Large intestine (tissue), 12 donors: ENCODE results near the gene ZNF284. TPM values are rescaled to one million over a fixed set of nuclear protein-coding genes. Genes with fewer than 3 reads are reported as not detected.
A peak's percentile ranks its signal among the peaks of the same experiment; 100 is the strongest.

Experiments
- DNase-seq, 2 donors: peaks; one replicate each; pipeline versions ENCODE4 v3.0.0 to v3.0.0-alpha.2; 2013
- H3K27ac ChIP-seq: one replicate; pipeline ENCODE4 v1.5.1; 2013; ENCODE audit warnings: low read length
- H3K27me3 ChIP-seq: 2 replicates; pipeline ENCODE4 v1.6.1; 2013; ENCODE audit warnings: low read length; ENCODE audit not compliant: control insufficient read depth, insufficient read depth
- H3K36me3 ChIP-seq: 2 replicates; pipeline ENCODE4 v1.6.1; 2013; ENCODE audit warnings: low read length; ENCODE audit not compliant: control insufficient read depth, insufficient read depth
- H3K4me1 ChIP-seq: one replicate; pipeline ENCODE4 v1.6.1; 2013; ENCODE audit warnings: low read length; ENCODE audit not compliant: control insufficient read depth, insufficient read depth
- H3K4me3 ChIP-seq: one replicate; pipeline ENCODE4 v1.5.1; 2013; ENCODE audit warnings: low read length
- H3K9me3 ChIP-seq: one replicate; pipeline ENCODE4 v1.6.1; 2013; ENCODE audit warnings: mild to moderate bottlenecking, low read depth, low read length, moderate library complexity; ENCODE audit not compliant: control insufficient read depth
- WGBS: methylation state at CpG from one replicate; pipeline ENCODE4 v1.1.5; 2013; ENCODE audit warnings: low lambda C conversion rate; ENCODE audit not compliant: insufficient coverage; 5-methylcytosine and 5-hydroxymethylcytosine counted together
- long read RNA-seq, 11 donors: transcript quantifications; one replicate each; lab custom pipeline, GENCODE V29; 2026
- polyA plus RNA-seq: library from polyadenylated mRNA; unstranded; fragments of 120-200 nt; gene quantifications from one replicate; pipeline ENCODE4 v1.2.1, GENCODE V29; 2013

ZNF284 gene
- polyA plus RNA-seq, result 5.0 TPM
- long read RNA-seq, donor 1, result 0 reads
- long read RNA-seq, donor 2, partial matches to known transcripts, result 14 of 14 reads
- long read RNA-seq, donor 2, other reads (novel, unspliced or antisense), result 0 of 14 reads
- long read RNA-seq, donor 3, result 0 reads
- long read RNA-seq, donor 4, result 0 reads
- long read RNA-seq, donor 5, result 0 reads
- long read RNA-seq, donor 6, partial matches to known transcripts, result 6 of 6 reads
- long read RNA-seq, donor 6, other reads (novel, unspliced or antisense), result 0 of 6 reads
- long read RNA-seq, donor 7, result 0 reads
- long read RNA-seq, donor 8, full-length matches to known transcripts, result 3 of 3 reads
- long read RNA-seq, donor 8, partial matches to known transcripts, result 0 of 3 reads
- long read RNA-seq, donor 8, other reads (novel, unspliced or antisense), result 0 of 3 reads
- long read RNA-seq, donor 9, result 0 reads
- long read RNA-seq, donor 10, result 0 reads
- long read RNA-seq, donor 11, full-length matches to known transcripts, result 1 of 1 reads
- long read RNA-seq, donor 11, partial matches to known transcripts, result 0 of 1 reads
- long read RNA-seq, donor 11, other reads (novel, unspliced or antisense), result 0 of 1 reads

DNA sequence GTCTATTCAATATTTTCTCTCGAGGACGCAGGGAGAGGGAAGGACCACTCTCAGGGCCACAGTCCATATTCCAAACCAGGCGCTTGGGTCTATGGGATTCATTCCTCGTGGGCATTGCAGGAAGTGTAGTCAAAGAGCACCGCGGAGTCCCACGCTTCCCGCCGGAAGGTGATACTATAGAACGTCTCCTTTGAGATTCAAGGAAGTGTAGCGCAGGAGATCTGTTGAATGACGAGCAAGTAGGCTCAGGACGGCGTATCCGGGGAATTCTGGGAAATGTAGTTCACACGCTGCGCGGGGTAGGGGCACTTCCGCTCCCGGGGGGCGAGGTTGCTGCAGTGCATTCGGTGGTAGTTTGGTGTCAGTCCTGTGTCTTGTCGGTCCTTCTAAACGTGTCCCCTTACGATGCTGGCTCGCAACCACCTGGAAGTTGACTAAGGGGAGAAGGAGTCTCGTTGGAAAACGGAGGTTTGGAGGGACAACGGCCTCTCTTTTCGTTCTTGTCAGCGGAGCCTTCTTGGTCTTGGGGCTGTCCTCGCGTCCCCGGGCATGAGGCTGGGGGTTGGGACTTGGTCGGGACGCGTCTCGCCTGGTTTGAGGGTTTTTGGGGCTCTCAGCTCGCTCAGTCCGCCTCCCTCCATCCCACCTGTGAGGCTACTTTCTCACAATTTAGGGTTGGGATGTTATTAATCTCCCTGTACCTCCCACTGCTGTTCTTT is at the start of gene ZNF284:
TSS of gene ZNF284 (plus strand) at position 336 of the 719 bp plus-strand sequence. CDS start 4,231 bp downstream, outside the sequence.
- peak within 1 kb of the TSS; percentile 57 for H3K27ac ChIP-seq
- DNase-seq, result peak; percentile 92 to 96
- H3K27me3 ChIP-seq, result no peaks in the 10 kb centered on the region
- peaks cover 4% of the 10 kb centered on the region for H3K36me3 ChIP-seq
- H3K4me3 ChIP-seq, result peak within 1 kb of the TSS; percentile 54
- H3K4me1 ChIP-seq, result no peaks in the 10 kb centered on the region
- no CpG with 5 or more reads among the region's 40 CpGs for WGBS
- H3K9me3 ChIP-seq, result peaks cover 17% of the 10 kb centered on the region

DNA sequence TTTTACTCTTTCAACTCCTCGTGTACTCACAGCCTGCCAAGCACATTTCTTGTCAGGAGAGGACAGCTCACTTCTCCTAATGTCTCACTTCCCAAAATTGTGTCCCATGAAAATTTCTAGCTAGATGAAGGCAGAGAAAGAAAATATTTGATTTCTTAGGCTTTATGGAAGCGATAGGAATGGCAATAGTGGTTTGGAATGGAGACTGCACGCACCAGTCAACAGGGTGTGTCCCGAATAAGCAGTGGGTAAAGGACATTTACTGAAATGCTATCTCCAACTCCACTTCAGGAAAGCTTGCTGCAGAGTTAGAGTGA is 47.1 kb upstream of the ZNF284 start:
- H3K4me3 ChIP-seq, result peak overlapping the region; percentile 86
- no peaks in the 10 kb centered on the region for H3K4me1 ChIP-seq
- no peak for DNase-seq
- peaks cover 4% of the 10 kb centered on the region for H3K9me3 ChIP-seq
- WGBS, result 63% methylated on average over 1 of the region's 4 CpGs
- H3K27me3 ChIP-seq, result no peaks in the 10 kb centered on the region
- no peak overlapping the region for H3K27ac ChIP-seq
- peaks cover 26% of the 10 kb centered on the region for H3K36me3 ChIP-seq

DNA sequence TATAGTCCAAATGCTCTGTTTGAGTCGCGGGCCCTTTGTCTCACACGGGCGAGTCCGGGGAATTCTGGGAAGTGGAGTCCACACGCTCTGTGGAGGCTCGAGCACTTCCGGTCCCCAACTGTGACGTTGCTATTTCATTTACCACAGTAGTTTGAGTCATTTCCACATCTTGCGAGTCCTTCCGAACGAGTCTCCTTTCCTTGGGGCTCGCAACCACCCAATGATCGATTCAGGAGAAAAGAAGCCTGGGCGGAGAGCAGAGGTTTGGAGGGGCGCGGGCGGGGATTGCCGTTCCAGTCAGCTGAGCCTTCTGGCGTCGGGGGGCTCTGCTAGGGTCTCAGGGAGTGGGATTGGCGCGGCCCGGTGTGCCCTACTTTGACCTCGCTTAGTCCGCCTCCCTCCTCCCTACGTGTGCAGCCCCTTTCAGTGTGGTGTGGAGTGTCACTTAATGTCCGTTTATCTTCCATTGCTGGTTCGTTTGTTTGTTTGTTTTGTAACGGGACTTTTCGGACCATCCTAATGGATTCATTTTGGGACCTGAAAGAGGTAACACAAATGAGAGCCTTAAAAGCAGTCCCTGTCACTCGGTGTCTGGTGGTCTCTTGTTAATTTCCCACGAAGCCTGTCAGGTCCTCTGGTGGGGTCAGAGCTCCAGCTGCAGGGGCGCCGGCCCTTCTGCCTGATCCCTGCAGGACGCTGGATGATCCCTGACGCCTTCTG is 46.6 kb upstream of the ZNF284 start, which contains the start of gene ZNF222:
TSS of gene ZNF222 (plus strand) at position 163 of the 720 bp plus-strand sequence. CDS start at position 221, 58 bp downstream.
- Histone ChIP-seq H3K9me3 (peaks cover 4% of the 10 kb centered on the region), H3K27me3 (no peaks in the 10 kb centered on the region), H3K27ac (peak within 1 kb of the TSS; percentile 32), H3K36me3 (peaks cover 30% of the 10 kb centered on the region), H3K4me1 (no peaks in the 10 kb centered on the region), H3K4me3 (peak within 1 kb of the TSS; percentile 86)
- peak; percentile 80 to 89 for DNase-seq
- WGBS, result 0% methylated on average over 2 of the region's 37 CpGs

GRCh38 chr19:44026622-44027021 is 45.3 kb upstream of the ZNF284 start:
- peaks cover 9% of the 10 kb centered on the region for H3K9me3 ChIP-seq
- H3K27me3 ChIP-seq, result no peaks in the 10 kb centered on the region
- H3K36me3 ChIP-seq, result peaks cover 37% of the 10 kb centered on the region
- H3K4me3 ChIP-seq, result no peak overlapping the region
- H3K4me1 ChIP-seq, result no peaks in the 10 kb centered on the region
- no CpG with 5 or more reads among the region's 6 CpGs for WGBS
- no peak overlapping the region for H3K27ac ChIP-seq
- DNase-seq, result no peak

- no peaks in the 10 kb centered on the region for H3K27me3 ChIP-seq
- whole genome bisulfite sequencing, result no CpG with 5 or more reads among the region's 1 CpG
- DNase-seq, result no peak
- no peaks in the 10 kb centered on the region for H3K4me1 ChIP-seq
- H3K4me3 ChIP-seq, result no peak overlapping the region
- peaks cover 24% of the 10 kb centered on the region for H3K9me3 ChIP-seq
- peaks cover 42% of the 10 kb centered on the region for H3K36me3 ChIP-seq
- no peak overlapping the region for H3K27ac ChIP-seq
Observed at GRCh38 chr19:44032001-44032610, 39.9 kb upstream of the ZNF284 start.

GRCh38 chr19:44042147-44042546 is 29.8 kb upstream of the ZNF284 start:
- DNase-seq, result no peak

DNA sequence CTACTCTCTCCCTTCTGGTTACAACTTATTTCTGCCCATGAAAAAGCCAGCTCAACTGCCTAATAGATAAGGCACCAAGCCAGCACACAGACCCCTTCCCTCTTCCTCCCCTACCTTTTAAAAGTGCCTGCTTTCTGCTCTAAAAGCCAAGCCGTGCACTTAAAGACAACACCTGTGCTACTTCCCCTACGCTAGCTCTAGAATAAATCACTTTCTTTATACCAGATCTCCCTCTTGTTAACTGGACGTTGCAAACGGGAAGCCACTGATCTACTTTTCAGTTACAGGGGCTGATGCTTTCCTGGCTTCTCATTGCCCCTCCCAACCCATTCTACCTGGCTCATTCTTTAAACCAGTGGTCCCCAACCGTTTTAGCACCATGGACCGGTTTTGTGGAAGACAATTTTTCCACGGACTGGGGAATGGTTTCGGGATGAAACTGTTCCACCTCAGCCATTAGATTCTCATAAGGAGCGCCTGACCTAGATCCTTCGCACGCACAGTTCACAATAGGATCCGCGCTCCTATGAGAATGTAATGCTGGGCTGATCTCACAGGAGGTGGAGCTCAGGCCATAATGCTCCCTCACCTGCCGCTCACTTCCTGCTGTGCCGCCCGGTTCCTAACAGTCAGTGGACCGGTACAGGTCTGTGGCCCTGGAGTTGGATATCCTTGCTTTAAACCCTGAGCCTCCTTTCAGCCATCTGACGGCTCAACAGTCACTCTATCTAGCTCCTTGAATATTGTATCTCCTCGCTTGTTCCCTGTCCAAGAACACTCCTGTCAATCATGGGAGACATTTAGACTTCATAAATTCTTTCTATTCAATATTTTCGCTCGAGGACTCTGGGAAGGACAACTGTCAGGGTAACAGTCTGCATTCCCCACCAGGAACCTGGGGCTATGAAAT is 21.0 kb upstream of the ZNF284 start:
- 16% methylated on average over 4 of the region's 21 CpGs for whole genome bisulfite sequencing
- H3K27ac ChIP-seq, result peak overlapping the region; percentile 86
- peak; percentile 68 to 84 for DNase-seq
- H3K27me3 ChIP-seq, result no peaks in the 10 kb centered on the region
- peaks cover 8% of the 10 kb centered on the region for H3K4me1 ChIP-seq
- peak overlapping the region; percentile 61 for H3K4me3 ChIP-seq
- H3K36me3 ChIP-seq, result peaks cover 10% of the 10 kb centered on the region
- no peaks in the 10 kb centered on the region for H3K9me3 ChIP-seq

More at GRCh38 chr19:44042147-44042546, 29.8 kb upstream of the ZNF284 start:
- 90% methylated on average over 2 of the region's 2 CpGs for WGBS
- no peak overlapping the region for H3K4me3 ChIP-seq
- H3K36me3 ChIP-seq, result no peaks in the 10 kb centered on the region
- H3K27ac ChIP-seq, result no peak overlapping the region
- peaks cover 3% of the 10 kb centered on the region for H3K9me3 ChIP-seq
- no peaks in the 10 kb centered on the region for H3K27me3 ChIP-seq
- H3K4me1 ChIP-seq, result no peaks in the 10 kb centered on the region

GRCh38 chr19:44051650-44052402 is 20.1 kb upstream of the ZNF284 start, which contains the start of gene ZNF223:
TSS of gene ZNF223 (plus strand) at chr19:44052036. CDS start at chr19:44055177, 3,141 bp downstream.
- H3K4me3 ChIP-seq, result peak within 1 kb of the TSS; percentile 61
- peak; percentile 96 to 98 for DNase-seq
- no peaks in the 10 kb centered on the region for H3K9me3 ChIP-seq
- peaks cover 11% of the 10 kb centered on the region for H3K36me3 ChIP-seq
- peak within 1 kb of the TSS; percentile 86 for H3K27ac ChIP-seq
- H3K27me3 ChIP-seq, result no peaks in the 10 kb centered on the region
- H3K4me1 ChIP-seq, result peaks cover 8% of the 10 kb centered on the region
- no CpG with 5 or more reads among the region's 38 CpGs for WGBS
